ENCODE results near the gene MPHOSPH9. TPM values are rescaled to one million over a fixed set of nuclear protein-coding genes. Genes with fewer than 3 reads are reported as not detected.

The MPHOSPH9 gene
- total RNA-seq, 1 donor from 2014 or later, result 40.9 TPM

GRCh38 chr12:123237646-123238329 lies 4.8 kb upstream of the MPHOSPH9 start:
- peaks cover 5% of the 10 kb centered on the region for H3K36me3 Mint-ChIP-seq
- no peak overlapping the region for H3K27ac Mint-ChIP-seq
- H3K4me1 Mint-ChIP-seq, result peaks cover 21% of the 10 kb centered on the region
- no peaks in the 10 kb centered on the region for H3K27me3 Mint-ChIP-seq (ENCODE audit: low read depth)
- no peak overlapping the region for H3K4me3 Mint-ChIP-seq
- no peaks in the 10 kb centered on the region for H3K9me3 Mint-ChIP-seq
- TF ChIP-seq CTCF (IDR thresholded peaks at IDR 0.05; ENCODE audit: unreplicated experiment), result peak; percentile 61
- peak; percentile 51 to 57 for DNase-seq (ENCODE audit: low spot score in 2 of 2, unreplicated experiment in 2 of 2)

GRCh38 chr12:123233505-123234308 lies 766 bp upstream of the MPHOSPH9 start:
- no peak for TF ChIP-seq CTCF (IDR thresholded peaks at IDR 0.05; ENCODE audit: unreplicated experiment)

GRCh38 chr12:123232472-123232806 lies 502 bp downstream of the MPHOSPH9 start:
- Mint-ChIP-seq H3K4me1 (peaks cover 26% of the 10 kb centered on the region), H3K9me3 (no peaks in the 10 kb centered on the region), H3K36me3 (peaks cover 3% of the 10 kb centered on the region)

More at GRCh38 chr12:123233505-123234308, 766 bp upstream of the MPHOSPH9 start:
- peak overlapping the region; percentile 92 for H3K4me3 Mint-ChIP-seq
- peaks cover 3% of the 10 kb centered on the region for H3K36me3 Mint-ChIP-seq
- no peaks in the 10 kb centered on the region for H3K27me3 Mint-ChIP-seq (ENCODE audit: low read depth)
- peaks cover 24% of the 10 kb centered on the region for H3K4me1 Mint-ChIP-seq
- peak overlapping the region; percentile 99 for H3K27ac Mint-ChIP-seq
- no peak for DNase-seq (ENCODE audit: low spot score in 2 of 2, unreplicated experiment in 2 of 2)
- H3K9me3 Mint-ChIP-seq, result no peaks in the 10 kb centered on the region

GRCh38 chr12:123231931-123232330 lies 1.0 kb downstream of the MPHOSPH9 start:
- Mint-ChIP-seq H3K9me3 (no peaks in the 10 kb centered on the region), H3K27ac (peak overlapping the region; percentile 41), H3K27me3 (ENCODE audit: low read depth) (no peaks in the 10 kb centered on the region), H3K4me1 (peaks cover 26% of the 10 kb centered on the region), H3K36me3 (peaks cover 3% of the 10 kb centered on the region), H3K4me3 (peak overlapping the region; percentile 92)
- DNase-seq (ENCODE audit: low spot score in 2 of 2, unreplicated experiment in 2 of 2), result no peak
- TF ChIP-seq CTCF (IDR thresholded peaks at IDR 0.05; ENCODE audit: unreplicated experiment), result no peak

More at GRCh38 chr12:123232472-123232806, 502 bp downstream of the MPHOSPH9 start:
- no peak for TF ChIP-seq CTCF (IDR thresholded peaks at IDR 0.05; ENCODE audit: unreplicated experiment)
- H3K27ac Mint-ChIP-seq, result peak overlapping the region; percentile 99
- no peak for DNase-seq (ENCODE audit: low spot score in 2 of 2, unreplicated experiment in 2 of 2)
- H3K27me3 Mint-ChIP-seq (ENCODE audit: low read depth), result no peaks in the 10 kb centered on the region
- peak overlapping the region; percentile 92 for H3K4me3 Mint-ChIP-seq

- H3K4me1 Mint-ChIP-seq, result peaks cover 19% of the 10 kb centered on the region
- H3K9me3 Mint-ChIP-seq, result no peaks in the 10 kb centered on the region
- H3K4me3 Mint-ChIP-seq, result no peak overlapping the region
- no peak for TF ChIP-seq CTCF (IDR thresholded peaks at IDR 0.05; ENCODE audit: unreplicated experiment)
- no peak overlapping the region for H3K27ac Mint-ChIP-seq
- H3K27me3 Mint-ChIP-seq (ENCODE audit: low read depth), result no peaks in the 10 kb centered on the region
- no peak for DNase-seq (ENCODE audit: low spot score in 2 of 2, unreplicated experiment in 2 of 2)
- peaks cover 1% of the 10 kb centered on the region for H3K36me3 Mint-ChIP-seq
Measured at GRCh38 chr12:123229051-123229450, 3.9 kb downstream of the MPHOSPH9 start.

Data from mesothelial cell of epicardium (in vitro differentiated cells).